ENCODE results near the gene GRK6. TPM values are rescaled to one million over a fixed set of nuclear protein-coding genes. Genes with fewer than 3 reads are reported as not detected.
A peak's percentile ranks its signal among the peaks of the same experiment; 100 is the strongest.

GRK6 gene
- total RNA-seq, 2 donors from 2014 or later, result 9.9 to 14.1 TPM

GRCh38 chr5:177471610-177472356 is 45.3 kb downstream of the GRK6 start:
- Histone ChIP-seq H3K4me1 (peaks cover 0 to 54% of the 10 kb centered on the region in 2 donors), H3K9me3 (no peaks in the 10 kb centered on the region), H3K27ac (peak overlapping the region; percentile 78 to 84), H3K4me3 (peak overlapping the region; percentile 72 to 75), H3K36me3 (peaks cover 14% of the 10 kb centered on the region), H3K27me3 (peaks cover 0 to 5% of the 10 kb centered on the region in 2 donors)
- no peak for TF ChIP-seq CTCF (IDR thresholded peaks at IDR 0.05)
- DNase-seq (ENCODE audit: low spot score), result peak; percentile 85

GRCh38 chr5:177472460-177473442 is 46.3 kb downstream of the GRK6 start:
- Histone ChIP-seq H3K27me3 (peaks cover 0 to 5% of the 10 kb centered on the region in 2 donors), H3K4me3 (peak overlapping the region; percentile 72 to 75), H3K4me1 (peaks cover 0 to 55% of the 10 kb centered on the region in 2 donors), H3K36me3 (peaks cover 4% of the 10 kb centered on the region), H3K9me3 (no peaks in the 10 kb centered on the region), H3K27ac (peak overlapping the region; percentile 78 to 84)
- no peak for TF ChIP-seq CTCF (IDR thresholded peaks at IDR 0.05)
- DNase-seq (ENCODE audit: low spot score), result no peak

DNA sequence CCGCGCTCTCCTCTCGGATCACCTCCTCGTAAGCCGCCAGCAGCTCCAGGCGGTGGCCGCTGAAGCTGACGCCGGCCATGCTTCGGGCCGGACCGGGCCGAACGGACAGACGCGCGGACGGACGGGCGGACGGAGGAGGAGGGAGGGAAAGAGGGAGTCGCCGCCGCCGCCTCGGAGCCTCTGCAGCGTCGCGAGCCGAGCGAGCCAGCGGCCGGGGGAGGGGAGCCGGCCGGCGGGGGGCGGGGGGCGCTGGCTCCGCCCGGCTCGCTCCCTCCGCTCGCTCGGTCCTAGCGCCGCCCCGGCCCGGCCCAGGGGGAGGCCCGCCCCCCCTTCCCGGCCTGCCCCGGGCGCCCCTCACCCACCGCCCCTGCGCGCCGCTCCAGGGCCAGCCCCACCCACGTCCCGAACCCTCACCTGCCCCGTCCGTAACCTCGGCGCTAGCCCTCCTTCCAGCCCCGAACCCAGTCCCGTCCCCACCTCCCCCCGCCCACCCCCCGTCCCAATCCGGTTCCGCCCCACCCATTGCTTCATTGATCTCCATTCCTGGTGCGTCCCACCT is 47.0 kb downstream of the GRK6 start, which contains the start of gene DBN1:
TSS of gene DBN1 (minus strand) at position 192 of the 559 bp plus-strand sequence. CDS start at position 79, 113 bp downstream.
- TF ChIP-seq CTCF (IDR thresholded peaks at IDR 0.05), result no peak
- DNase-seq (ENCODE audit: low spot score), result no peak
- Histone ChIP-seq H3K9me3 (no peaks in the 10 kb centered on the region), H3K4me3 (peak within 1 kb of the TSS; percentile 72 to 75), H3K36me3 (no peaks in the 10 kb centered on the region), H3K27ac (peak within 1 kb of the TSS; percentile 78 to 84), H3K27me3 (peaks cover 0 to 5% of the 10 kb centered on the region in 2 donors), H3K4me1 (peaks cover 0 to 63% of the 10 kb centered on the region in 2 donors)

- peak overlapping the region; percentile 63 to 84 for H3K27ac ChIP-seq
- H3K27me3 ChIP-seq, result peaks cover 0 to 5% of the 10 kb centered on the region in 2 donors
- H3K4me3 ChIP-seq, result peak overlapping the region in 1 of 2 donors; percentile 75
- no peak for DNase-seq (ENCODE audit: low spot score)
- peaks cover 0 to 66% of the 10 kb centered on the region in 2 donors for H3K4me1 ChIP-seq
- no peak for TF ChIP-seq CTCF (IDR thresholded peaks at IDR 0.05)
- no peaks in the 10 kb centered on the region for H3K9me3 ChIP-seq
- H3K36me3 ChIP-seq, result no peaks in the 10 kb centered on the region
These were observed 47.6 kb downstream of the GRK6 start for GRCh38 chr5:177474002-177474476.

DNA sequence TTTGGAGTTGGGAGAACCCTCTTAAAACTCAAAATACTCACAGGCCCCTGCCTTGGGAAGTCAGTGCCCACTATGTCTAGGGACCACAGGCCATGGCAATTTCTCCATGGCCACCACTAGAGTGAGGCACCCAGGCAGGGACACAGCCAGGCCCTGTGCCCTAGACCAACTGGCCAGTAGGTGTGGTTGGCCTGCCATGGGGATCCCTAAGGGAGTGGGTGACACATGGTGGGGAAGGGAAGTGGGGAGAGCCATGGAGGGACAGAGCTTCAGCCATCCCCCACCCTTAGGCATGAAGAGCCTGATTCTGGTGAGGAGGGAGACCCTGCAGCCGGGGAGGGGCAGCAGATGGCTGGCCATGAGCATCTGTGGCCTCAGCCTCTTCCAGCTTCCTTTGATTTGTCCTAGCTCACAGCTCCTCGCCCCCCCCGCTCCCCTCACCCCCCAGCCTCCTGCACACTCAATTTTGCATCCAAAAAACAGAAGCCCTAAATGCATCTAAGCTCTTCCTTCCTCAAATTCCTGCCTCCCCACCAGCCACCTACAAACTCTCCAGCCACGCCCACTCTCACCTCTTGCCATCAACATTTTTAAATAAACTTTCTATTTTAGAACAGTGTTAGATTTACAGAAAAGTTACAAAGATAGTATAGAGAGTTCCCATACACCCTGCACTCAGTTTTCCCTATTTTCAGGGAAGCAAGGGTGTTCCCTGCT is 48.5 kb downstream of the GRK6 start:
- Histone ChIP-seq H3K4me3 (no peak overlapping the region), H3K27me3 (peaks cover 0 to 5% of the 10 kb centered on the region in 2 donors), H3K36me3 (no peaks in the 10 kb centered on the region), H3K27ac (peak overlapping the region in 1 of 2 donors; percentile 84), H3K4me1 (peaks cover 0 to 66% of the 10 kb centered on the region in 2 donors), H3K9me3 (no peaks in the 10 kb centered on the region)
- DNase-seq (ENCODE audit: low spot score), result no peak
- TF ChIP-seq CTCF (IDR thresholded peaks at IDR 0.05), result no peak

All from right atrium auricular region (tissue), 2 donors.